IMR-90 (cell line): Measurements from ENCODE around the gene DENND1A.

Experiments
- POLR2A ChIP-seq: IDR thresholded peaks from 2 replicates; pipeline ENCODE4 v1.6.1; 2012; ENCODE audit warnings: mild to moderate bottlenecking, low read depth, low read length
- TF ChIP-seq, protein P1 (sequence below): conservative IDR thresholded peaks from 2 replicates; pipeline ENCODE4 v1.5.1; 2012; ENCODE audit warnings: mild to moderate bottlenecking, low read depth, low read length, improper control_type of control experiment
- TF ChIP-seq, protein P2 (sequence below): fragments of 150-350 bp; IDR thresholded peaks from 2 replicates; pipeline ENCODE4 v1.6.1; 2017; ENCODE audit warnings: mild to moderate bottlenecking, antibody characterized with exemption, low read length, low read depth

DNA sequence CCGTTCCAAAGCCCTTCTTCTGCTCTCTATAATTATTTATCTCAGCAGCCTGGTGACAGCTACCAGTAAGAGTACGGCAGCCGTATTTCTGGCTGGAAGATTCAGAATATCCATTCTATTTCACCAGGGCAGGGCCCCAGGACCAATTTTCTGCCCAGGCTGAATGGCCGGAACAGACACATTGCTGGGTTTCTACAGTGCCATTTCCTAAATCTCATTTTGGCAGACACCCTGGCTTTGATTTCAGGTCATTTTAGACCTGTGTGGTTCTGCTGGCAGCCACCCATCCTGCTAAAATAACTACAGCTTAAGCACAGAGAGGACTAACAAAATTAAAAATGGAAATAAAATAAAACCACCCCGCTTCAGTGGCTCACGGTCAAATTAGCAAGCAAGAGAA is 478.9 kb downstream of the DENND1A start:
- no peak for TF ChIP-seq POLR2A
- TF ChIP-seq, protein P1, sequence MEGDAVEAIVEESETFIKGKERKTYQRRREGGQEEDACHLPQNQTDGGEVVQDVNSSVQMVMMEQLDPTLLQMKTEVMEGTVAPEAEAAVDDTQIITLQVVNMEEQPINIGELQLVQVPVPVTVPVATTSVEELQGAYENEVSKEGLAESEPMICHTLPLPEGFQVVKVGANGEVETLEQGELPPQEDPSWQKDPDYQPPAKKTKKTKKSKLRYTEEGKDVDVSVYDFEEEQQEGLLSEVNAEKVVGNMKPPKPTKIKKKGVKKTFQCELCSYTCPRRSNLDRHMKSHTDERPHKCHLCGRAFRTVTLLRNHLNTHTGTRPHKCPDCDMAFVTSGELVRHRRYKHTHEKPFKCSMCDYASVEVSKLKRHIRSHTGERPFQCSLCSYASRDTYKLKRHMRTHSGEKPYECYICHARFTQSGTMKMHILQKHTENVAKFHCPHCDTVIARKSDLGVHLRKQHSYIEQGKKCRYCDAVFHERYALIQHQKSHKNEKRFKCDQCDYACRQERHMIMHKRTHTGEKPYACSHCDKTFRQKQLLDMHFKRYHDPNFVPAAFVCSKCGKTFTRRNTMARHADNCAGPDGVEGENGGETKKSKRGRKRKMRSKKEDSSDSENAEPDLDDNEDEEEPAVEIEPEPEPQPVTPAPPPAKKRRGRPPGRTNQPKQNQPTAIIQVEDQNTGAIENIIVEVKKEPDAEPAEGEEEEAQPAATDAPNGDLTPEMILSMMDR = no peak
- TF ChIP-seq, protein P2, sequence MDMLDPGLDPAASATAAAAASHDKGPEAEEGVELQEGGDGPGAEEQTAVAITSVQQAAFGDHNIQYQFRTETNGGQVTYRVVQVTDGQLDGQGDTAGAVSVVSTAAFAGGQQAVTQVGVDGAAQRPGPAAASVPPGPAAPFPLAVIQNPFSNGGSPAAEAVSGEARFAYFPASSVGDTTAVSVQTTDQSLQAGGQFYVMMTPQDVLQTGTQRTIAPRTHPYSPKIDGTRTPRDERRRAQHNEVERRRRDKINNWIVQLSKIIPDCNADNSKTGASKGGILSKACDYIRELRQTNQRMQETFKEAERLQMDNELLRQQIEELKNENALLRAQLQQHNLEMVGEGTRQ = no peak
